ENCODE measurements around the gene PGS1. TPM values are rescaled to one million over a fixed set of nuclear protein-coding genes. Genes with fewer than 3 reads are reported as not detected.
A peak's percentile ranks its signal among the peaks of the same experiment; 100 is the strongest.

PGS1 gene
- total RNA-seq, 2 donors from 2014 or later: 29.2 to 57.4 TPM

GRCh38 chr17:78418326-78419026 lies 40.0 kb downstream of the PGS1 start:
- intact Hi-C loops (cut with DNase I): no loop called here
- H3K4me3 ChIP-seq: no peak overlapping the region
- no peaks in the 10 kb centered on the region for H3K4me1 ChIP-seq (replicated peaks)
- H3K9me3 ChIP-seq: no peaks in the 10 kb centered on the region
- no peaks in the 10 kb centered on the region for H3K27me3 ChIP-seq (replicated peaks; ENCODE audit: insufficient read depth)
- H3K27ac ChIP-seq: no peak overlapping the region
- 63% methylated on average over 12 of the region's 12 CpGs for WGBS
- DNase-seq (ENCODE audit: low spot score): no peak
- no peak for TF ChIP-seq POLR2A (IDR thresholded peaks at IDR 0.05)
- no peak for TF ChIP-seq POLR2AphosphoS5 (IDR thresholded peaks at IDR 0.05)
- no peak for TF ChIP-seq CTCF (IDR thresholded peaks at IDR 0.05)
- H3K36me3 ChIP-seq: peaks cover 0 to 5% of the 10 kb centered on the region in 2 donors

GRCh38 chr17:78419970-78420815 lies 41.7 kb downstream of the PGS1 start:
- DNase-seq (ENCODE audit: low spot score): no peak
- Histone ChIP-seq H3K27me3 (replicated peaks; ENCODE audit: insufficient read depth) (no peaks in the 10 kb centered on the region), H3K4me1 (replicated peaks) (no peaks in the 10 kb centered on the region), H3K36me3 (peaks cover 0 to 5% of the 10 kb centered on the region in 2 donors), H3K9me3 (no peaks in the 10 kb centered on the region), H3K4me3 (no peak overlapping the region), H3K27ac (no peak overlapping the region)
- WGBS: 80% methylated on average over 22 of the region's 22 CpGs
- intact Hi-C loops (cut with DNase I): loop anchor here (2.0 to 5.0 kb wide), 2 partner anchors 58 to 129 kb away; partner anchors contain the start of gene SOCS3
- TF ChIP-seq POLR2A (IDR thresholded peaks at IDR 0.05): no peak
- TF ChIP-seq POLR2AphosphoS5 (IDR thresholded peaks at IDR 0.05): no peak
- no peak for TF ChIP-seq CTCF (IDR thresholded peaks at IDR 0.05)

- Histone ChIP-seq H3K27ac (no peak overlapping the region), H3K4me1 (replicated peaks) (no peaks in the 10 kb centered on the region), H3K36me3 (peaks cover 0 to 5% of the 10 kb centered on the region in 2 donors), H3K27me3 (replicated peaks; ENCODE audit: insufficient read depth) (no peaks in the 10 kb centered on the region), H3K4me3 (no peak overlapping the region), H3K9me3 (no peaks in the 10 kb centered on the region)
- DNase-seq (ENCODE audit: low spot score): no peak
- TF ChIP-seq CTCF (IDR thresholded peaks at IDR 0.05): no peak
- TF ChIP-seq POLR2A (IDR thresholded peaks at IDR 0.05): no peak
- no peak for TF ChIP-seq POLR2AphosphoS5 (IDR thresholded peaks at IDR 0.05)
- intact Hi-C loops (cut with DNase I): loop anchor here (2.0 to 5.0 kb wide), 2 partner anchors 59 to 130 kb away; partner anchors contain the start of gene SOCS3
- WGBS: 89% methylated on average over 6 of the region's 6 CpGs
These were observed 42.7 kb downstream of the PGS1 start for GRCh38 chr17:78421084-78421533.

GRCh38 chr17:78421534-78422266 lies 43.3 kb downstream of the PGS1 start:
- TF ChIP-seq POLR2AphosphoS5 (IDR thresholded peaks at IDR 0.05): peak; percentile 40
- peak; percentile 88 to 98 (median 98) for TF ChIP-seq CTCF (IDR thresholded peaks at IDR 0.05)
- TF ChIP-seq POLR2A (IDR thresholded peaks at IDR 0.05): no peak
- H3K4me1 ChIP-seq (replicated peaks): no peaks in the 10 kb centered on the region
- H3K36me3 ChIP-seq: peaks cover 0 to 5% of the 10 kb centered on the region in 2 donors
- intact Hi-C loops (cut with DNase I): loop anchor here (2.0 to 5.0 kb wide), 3 partner anchors 59 to 171 kb away; partner anchors contain the start of gene SOCS3
- no peak overlapping the region for H3K27ac ChIP-seq
- 56% methylated on average over 24 of the region's 24 CpGs for WGBS
- no peak overlapping the region for H3K4me3 ChIP-seq
- peak; percentile 69 for DNase-seq (ENCODE audit: low spot score)
- H3K27me3 ChIP-seq (replicated peaks; ENCODE audit: insufficient read depth): no peaks in the 10 kb centered on the region
- no peaks in the 10 kb centered on the region for H3K9me3 ChIP-seq

Data from prostate gland (tissue), 2 donors.